ENCODE results near the gene BTRC.
A peak's percentile ranks its signal among the peaks of the same experiment; 100 is the strongest.
"Not testable (repeated sequence)": the region's sequence is repeated elsewhere in the genome, so short reads cannot be mapped to it uniquely, and the experiment has no call there.

BTRC gene

GRCh38 chr10:101578192-101578591, 224.2 kb downstream of the BTRC start:
- H3K9me3 ChIP-seq (ENCODE audit: control insufficient read depth, low read length), result no peaks in the 10 kb centered on the region
- H3K4me1 ChIP-seq (ENCODE audit: control insufficient read depth, insufficient read depth, low read length), result peaks cover 9% of the 10 kb centered on the region
- no peaks in the 10 kb centered on the region for H3K27me3 ChIP-seq (ENCODE audit: control insufficient read depth, insufficient read depth, low read length, poor library complexity, severe bottlenecking)
- H3K4me3 ChIP-seq (ENCODE audit: insufficient read depth, low read depth, low read length), result no peak overlapping the region
- H3K36me3 ChIP-seq (ENCODE audit: control insufficient read depth, insufficient read depth, low read length), result peaks cover 3% of the 10 kb centered on the region
- 90 to 92% methylated on average over 5 of the region's 5 CpGs for WGBS, 2 experiments
- no peak overlapping the region for H3K27ac ChIP-seq (ENCODE audit: insufficient read depth, low read depth, low read length, poor library complexity, severe bottlenecking)

- WGBS, 2 experiments, result 94 to 95% methylated on average over 13 of the region's 13 CpGs
Measured at GRCh38 chr10:101578803-101579515, 225.0 kb downstream of the BTRC start.

GRCh38 chr10:101579516-101579870, 225.5 kb downstream of the BTRC start:
- WGBS, 2 experiments, result 96 to 99% methylated on average over 12 of the region's 12 CpGs
- Histone ChIP-seq H3K4me1 (ENCODE audit: control insufficient read depth, insufficient read depth, low read length) (peaks cover 9% of the 10 kb centered on the region), H3K9me3 (ENCODE audit: control insufficient read depth, low read length) (no peaks in the 10 kb centered on the region), H3K4me3 (ENCODE audit: insufficient read depth, low read depth, low read length) (no peak overlapping the region), H3K36me3 (ENCODE audit: control insufficient read depth, insufficient read depth, low read length) (peaks cover 3% of the 10 kb centered on the region), H3K27me3 (ENCODE audit: control insufficient read depth, insufficient read depth, low read length, poor library complexity, severe bottlenecking) (no peaks in the 10 kb centered on the region), H3K27ac (ENCODE audit: insufficient read depth, low read depth, low read length, poor library complexity, severe bottlenecking) (no peak overlapping the region)

More at GRCh38 chr10:101578803-101579515, 225.0 kb downstream of the BTRC start:
- Histone ChIP-seq H3K4me1 (ENCODE audit: control insufficient read depth, insufficient read depth, low read length) (peaks cover 9% of the 10 kb centered on the region), H3K4me3 (ENCODE audit: insufficient read depth, low read depth, low read length) (no peak overlapping the region), H3K27me3 (ENCODE audit: control insufficient read depth, insufficient read depth, low read length, poor library complexity, severe bottlenecking) (no peaks in the 10 kb centered on the region), H3K9me3 (ENCODE audit: control insufficient read depth, low read length) (no peaks in the 10 kb centered on the region), H3K36me3 (ENCODE audit: control insufficient read depth, insufficient read depth, low read length) (peaks cover 3% of the 10 kb centered on the region), H3K27ac (ENCODE audit: insufficient read depth, low read depth, low read length, poor library complexity, severe bottlenecking) (no peak overlapping the region)

- Histone ChIP-seq H3K4me1 (ENCODE audit: control insufficient read depth, insufficient read depth, low read length) (peaks cover 9% of the 10 kb centered on the region), H3K27me3 (ENCODE audit: control insufficient read depth, insufficient read depth, low read length, poor library complexity, severe bottlenecking) (no peaks in the 10 kb centered on the region), H3K36me3 (ENCODE audit: control insufficient read depth, insufficient read depth, low read length) (peaks cover 3% of the 10 kb centered on the region), H3K27ac (ENCODE audit: insufficient read depth, low read depth, low read length, poor library complexity, severe bottlenecking) (peak overlapping the region; percentile 19), H3K4me3 (ENCODE audit: insufficient read depth, low read depth, low read length) (no peak overlapping the region), H3K9me3 (ENCODE audit: control insufficient read depth, low read length) (no peaks in the 10 kb centered on the region)
- 55 to 56% methylated on average over 10 of the region's 10 CpGs for whole genome bisulfite sequencing, 2 experiments
Measured at GRCh38 chr10:101580486-101581399, 226.8 kb downstream of the BTRC start.

- Histone ChIP-seq H3K36me3 (ENCODE audit: control insufficient read depth, insufficient read depth, low read length) (no peaks in the 10 kb centered on the region), H3K4me1 (ENCODE audit: control insufficient read depth, insufficient read depth, low read length) (peaks cover 11% of the 10 kb centered on the region), H3K27ac (ENCODE audit: insufficient read depth, low read depth, low read length, poor library complexity, severe bottlenecking) (no peak overlapping the region), H3K4me3 (ENCODE audit: insufficient read depth, low read depth, low read length) (no peak overlapping the region), H3K9me3 (ENCODE audit: control insufficient read depth, low read length) (no peaks in the 10 kb centered on the region), H3K27me3 (ENCODE audit: control insufficient read depth, insufficient read depth, low read length, poor library complexity, severe bottlenecking) (no peaks in the 10 kb centered on the region)
- 96 to 97% methylated on average over 9 of the region's 9 CpGs for WGBS, 2 experiments
Measured at GRCh38 chr10:101585841-101586240, 231.9 kb downstream of the BTRC start.

- Histone ChIP-seq H3K27me3 (ENCODE audit: control insufficient read depth, insufficient read depth, low read length, poor library complexity, severe bottlenecking) (peaks cover 1% of the 10 kb centered on the region), H3K27ac (ENCODE audit: insufficient read depth, low read depth, low read length, poor library complexity, severe bottlenecking) (no peak within 1 kb of the TSS), H3K36me3 (ENCODE audit: control insufficient read depth, insufficient read depth, low read length) (no peaks in the 10 kb centered on the region), H3K9me3 (ENCODE audit: control insufficient read depth, low read length) (no peaks in the 10 kb centered on the region), H3K4me1 (ENCODE audit: control insufficient read depth, insufficient read depth, low read length) (peaks cover 7% of the 10 kb centered on the region), H3K4me3 (ENCODE audit: insufficient read depth, low read depth, low read length) (peak within 1 kb of the TSS; percentile 94)
- WGBS, 2 experiments, result 1% methylated on average over 49 to 50 of the region's 50 CpGs
Measured at GRCh38 chr10:101587725-101588653, 234.0 kb downstream of the BTRC start, which contains the start of the genes DPCD and POLL. DPCD (plus strand) TSS chr10:101588321; CDS start chr10:101588337, 16 bp downstream. POLL (minus strand) TSS chr10:101588257; CDS start chr10:101587360, 897 bp downstream.

GRCh38 chr10:101588879-101589278, 234.9 kb downstream of the BTRC start:
- WGBS, 2 experiments, result 65 to 70% methylated on average over 5 of the region's 5 CpGs
- Histone ChIP-seq H3K9me3 (ENCODE audit: control insufficient read depth, low read length) (no peaks in the 10 kb centered on the region), H3K36me3 (ENCODE audit: control insufficient read depth, insufficient read depth, low read length) (no peaks in the 10 kb centered on the region), H3K27ac (ENCODE audit: insufficient read depth, low read depth, low read length, poor library complexity, severe bottlenecking) (no peak overlapping the region), H3K4me3 (ENCODE audit: insufficient read depth, low read depth, low read length) (peak overlapping the region; percentile 94), H3K4me1 (ENCODE audit: control insufficient read depth, insufficient read depth, low read length) (peaks cover 7% of the 10 kb centered on the region), H3K27me3 (ENCODE audit: control insufficient read depth, insufficient read depth, low read length, poor library complexity, severe bottlenecking) (peaks cover 4% of the 10 kb centered on the region)

- not testable (repeated sequence) for H3K4me3 ChIP-seq (ENCODE audit: insufficient read depth, low read depth, low read length); H3K36me3 ChIP-seq (ENCODE audit: control insufficient read depth, insufficient read depth, low read length); H3K27ac ChIP-seq (ENCODE audit: insufficient read depth, low read depth, low read length, poor library complexity, severe bottlenecking); H3K9me3 ChIP-seq (ENCODE audit: control insufficient read depth, low read length); H3K4me1 ChIP-seq (ENCODE audit: control insufficient read depth, insufficient read depth, low read length)
- peaks cover 46% of the 10 kb centered on the region for H3K27me3 ChIP-seq (ENCODE audit: control insufficient read depth, insufficient read depth, low read length, poor library complexity, severe bottlenecking)
- 88 to 100% methylated on average over 2 of the region's 2 CpGs for WGBS, 2 experiments
Measured at GRCh38 chr10:101593331-101593730, 239.4 kb downstream of the BTRC start.

GRCh38 chr10:101595591-101596433, 241.8 kb downstream of the BTRC start:
- no peaks in the 10 kb centered on the region for H3K4me1 ChIP-seq (ENCODE audit: control insufficient read depth, insufficient read depth, low read length)
- no peak overlapping the region for H3K27ac ChIP-seq (ENCODE audit: insufficient read depth, low read depth, low read length, poor library complexity, severe bottlenecking)
- peaks cover 60% of the 10 kb centered on the region for H3K27me3 ChIP-seq (ENCODE audit: control insufficient read depth, insufficient read depth, low read length, poor library complexity, severe bottlenecking)
- no peaks in the 10 kb centered on the region for H3K36me3 ChIP-seq (ENCODE audit: control insufficient read depth, insufficient read depth, low read length)
- H3K4me3 ChIP-seq (ENCODE audit: insufficient read depth, low read depth, low read length), result no peak overlapping the region
- H3K9me3 ChIP-seq (ENCODE audit: control insufficient read depth, low read length), result no peaks in the 10 kb centered on the region
- 95 to 96% methylated on average over 12 to 13 of the region's 13 CpGs for WGBS, 2 experiments
